ENCODE measurements around the gene ZCCHC2.

DNA sequence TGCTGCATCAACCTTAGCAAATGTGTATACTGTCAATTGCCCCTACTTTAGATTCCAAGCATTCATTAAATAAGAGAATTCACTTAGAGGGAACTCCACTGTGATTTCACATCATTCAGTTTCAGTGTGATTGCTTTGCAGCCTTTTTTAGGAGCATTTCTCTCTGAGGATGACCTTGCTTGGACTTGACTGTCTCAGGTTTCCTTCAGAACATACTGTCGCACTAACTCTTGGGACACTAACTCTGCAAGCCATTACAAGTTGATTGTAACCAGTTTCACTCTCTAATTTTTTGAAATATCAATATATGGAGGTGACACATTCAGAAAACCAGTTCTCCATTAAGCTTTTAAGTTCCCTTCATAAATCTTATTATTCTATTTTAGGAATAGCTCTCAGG, 6.6 kb upstream of the ZCCHC2 start:
- TF ChIP-seq EZH2 (IDR thresholded peaks at IDR 0.05; ENCODE audit: borderline replicate concordance, low read depth, low read length, poor library complexity, severe bottlenecking) = no peak
- TF ChIP-seq, protein P1, sequence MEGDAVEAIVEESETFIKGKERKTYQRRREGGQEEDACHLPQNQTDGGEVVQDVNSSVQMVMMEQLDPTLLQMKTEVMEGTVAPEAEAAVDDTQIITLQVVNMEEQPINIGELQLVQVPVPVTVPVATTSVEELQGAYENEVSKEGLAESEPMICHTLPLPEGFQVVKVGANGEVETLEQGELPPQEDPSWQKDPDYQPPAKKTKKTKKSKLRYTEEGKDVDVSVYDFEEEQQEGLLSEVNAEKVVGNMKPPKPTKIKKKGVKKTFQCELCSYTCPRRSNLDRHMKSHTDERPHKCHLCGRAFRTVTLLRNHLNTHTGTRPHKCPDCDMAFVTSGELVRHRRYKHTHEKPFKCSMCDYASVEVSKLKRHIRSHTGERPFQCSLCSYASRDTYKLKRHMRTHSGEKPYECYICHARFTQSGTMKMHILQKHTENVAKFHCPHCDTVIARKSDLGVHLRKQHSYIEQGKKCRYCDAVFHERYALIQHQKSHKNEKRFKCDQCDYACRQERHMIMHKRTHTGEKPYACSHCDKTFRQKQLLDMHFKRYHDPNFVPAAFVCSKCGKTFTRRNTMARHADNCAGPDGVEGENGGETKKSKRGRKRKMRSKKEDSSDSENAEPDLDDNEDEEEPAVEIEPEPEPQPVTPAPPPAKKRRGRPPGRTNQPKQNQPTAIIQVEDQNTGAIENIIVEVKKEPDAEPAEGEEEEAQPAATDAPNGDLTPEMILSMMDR (conservative IDR thresholded peaks at IDR 0.05; ENCODE audit: low read depth, low read length) = no peak
